Measurements from ENCODE around the gene FAH.

Gene FAH

DNA sequence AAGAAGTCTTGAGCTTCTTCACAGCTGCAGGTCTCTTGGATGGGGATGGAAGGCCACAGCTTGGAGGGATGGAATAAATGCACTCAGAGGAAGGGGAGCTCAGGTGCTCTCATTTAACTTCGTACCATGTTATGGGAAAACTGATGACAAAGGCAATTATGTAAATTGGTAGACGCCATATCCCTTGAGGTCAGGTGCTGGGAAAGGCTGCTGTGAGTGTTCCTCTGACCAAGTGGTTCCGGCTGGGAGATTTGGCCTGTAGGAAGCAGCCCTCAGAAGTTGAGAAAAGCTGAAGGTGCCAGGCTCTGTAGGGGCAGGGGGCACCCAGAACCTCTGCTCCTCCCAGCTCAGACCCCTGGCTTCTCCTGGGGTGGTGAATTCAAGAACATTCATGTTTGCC, 47.1 kb downstream of the FAH start:
- no peak overlapping the region for H3K4me2 ChIP-seq (ENCODE audit: low read depth, low read length, poor library complexity, severe bottlenecking)
- H4K20me1 ChIP-seq (ENCODE audit: insufficient read depth, low read length, poor library complexity, severe bottlenecking), result no peaks in the 10 kb centered on the region
- H3F3A ChIP-seq (ENCODE audit: low read depth), result no peaks in the 10 kb centered on the region
- no peaks in the 10 kb centered on the region for H3K36me3 ChIP-seq (ENCODE audit: insufficient read depth, low read length)
- TF ChIP-seq, protein P1, sequence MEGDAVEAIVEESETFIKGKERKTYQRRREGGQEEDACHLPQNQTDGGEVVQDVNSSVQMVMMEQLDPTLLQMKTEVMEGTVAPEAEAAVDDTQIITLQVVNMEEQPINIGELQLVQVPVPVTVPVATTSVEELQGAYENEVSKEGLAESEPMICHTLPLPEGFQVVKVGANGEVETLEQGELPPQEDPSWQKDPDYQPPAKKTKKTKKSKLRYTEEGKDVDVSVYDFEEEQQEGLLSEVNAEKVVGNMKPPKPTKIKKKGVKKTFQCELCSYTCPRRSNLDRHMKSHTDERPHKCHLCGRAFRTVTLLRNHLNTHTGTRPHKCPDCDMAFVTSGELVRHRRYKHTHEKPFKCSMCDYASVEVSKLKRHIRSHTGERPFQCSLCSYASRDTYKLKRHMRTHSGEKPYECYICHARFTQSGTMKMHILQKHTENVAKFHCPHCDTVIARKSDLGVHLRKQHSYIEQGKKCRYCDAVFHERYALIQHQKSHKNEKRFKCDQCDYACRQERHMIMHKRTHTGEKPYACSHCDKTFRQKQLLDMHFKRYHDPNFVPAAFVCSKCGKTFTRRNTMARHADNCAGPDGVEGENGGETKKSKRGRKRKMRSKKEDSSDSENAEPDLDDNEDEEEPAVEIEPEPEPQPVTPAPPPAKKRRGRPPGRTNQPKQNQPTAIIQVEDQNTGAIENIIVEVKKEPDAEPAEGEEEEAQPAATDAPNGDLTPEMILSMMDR (conservative IDR thresholded peaks at IDR 0.05; ENCODE audit: low read length), result no peak
- no peak for TF ChIP-seq EZH2phosphoT487 (IDR thresholded peaks at IDR 0.05; ENCODE audit: borderline replicate concordance)
- H3K9ac ChIP-seq (ENCODE audit: low read depth, low read length, poor library complexity, severe bottlenecking), result no peak overlapping the region
- H3K9me2 ChIP-seq (replicated peaks; ENCODE audit: low read depth, low read length), result no peaks in the 10 kb centered on the region
- no peaks in the 10 kb centered on the region for H3K27me3 ChIP-seq (ENCODE audit: insufficient read depth, low read length, poor library complexity, severe bottlenecking)
- H3K9me3 ChIP-seq (ENCODE audit: insufficient read depth, low read depth, low read length), result no peaks in the 10 kb centered on the region
- H3K79me2 ChIP-seq (ENCODE audit: insufficient read depth, low read length), result no peaks in the 10 kb centered on the region
- H3K4me1 ChIP-seq (ENCODE audit: insufficient read depth, low read length, poor library complexity, severe bottlenecking), result no peaks in the 10 kb centered on the region
- H2AFZ ChIP-seq (ENCODE audit: low read length), result no peak overlapping the region
- H3K4me3 ChIP-seq (ENCODE audit: low read length, poor library complexity, severe bottlenecking), result no peak overlapping the region

DNA sequence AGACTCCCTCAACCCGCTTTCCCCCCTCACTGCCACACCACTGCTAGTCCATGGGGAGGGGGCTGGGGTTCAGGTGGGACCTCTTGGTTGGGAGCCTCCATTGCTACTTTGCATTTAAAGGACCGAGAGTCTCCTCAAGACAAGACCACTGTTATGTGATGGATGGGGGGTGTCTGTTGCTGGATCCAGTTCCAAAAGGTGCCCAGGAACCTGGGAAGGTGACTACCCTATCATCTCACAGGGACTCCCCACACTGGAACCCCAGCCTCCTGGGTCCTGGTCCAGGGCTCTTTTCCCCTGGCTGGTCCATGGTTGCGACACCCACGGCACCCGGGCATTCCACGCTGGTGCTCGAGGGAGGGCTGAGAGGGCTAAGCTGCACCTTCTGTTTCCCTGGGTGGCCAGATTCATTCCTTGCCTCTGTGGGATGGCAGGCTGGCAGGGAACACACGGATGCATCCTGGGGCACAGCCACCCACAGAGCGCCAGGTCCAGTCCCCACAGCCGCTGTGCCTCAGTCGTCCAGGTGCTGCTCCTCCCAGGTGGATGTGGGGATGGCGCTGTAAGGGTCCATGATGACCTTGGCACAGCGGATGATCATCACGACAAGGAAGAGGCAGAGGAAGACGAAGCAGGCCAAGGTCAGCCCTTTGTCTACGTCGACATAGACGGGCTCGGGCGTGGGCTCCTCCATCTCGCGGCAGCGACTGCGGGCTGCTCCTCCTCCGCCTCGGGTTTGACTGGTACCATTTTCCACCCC, 48.6 kb downstream of the FAH start:
- Histone ChIP-seq H3K9me2 (replicated peaks; ENCODE audit: low read depth, low read length) (no peaks in the 10 kb centered on the region), H3K4me2 (ENCODE audit: low read depth, low read length, poor library complexity, severe bottlenecking) (no peak overlapping the region), H3K4me1 (ENCODE audit: insufficient read depth, low read length, poor library complexity, severe bottlenecking) (no peaks in the 10 kb centered on the region), H3K27me3 (ENCODE audit: insufficient read depth, low read length, poor library complexity, severe bottlenecking) (no peaks in the 10 kb centered on the region), H4K20me1 (ENCODE audit: insufficient read depth, low read length, poor library complexity, severe bottlenecking) (no peaks in the 10 kb centered on the region), H3K4me3 (ENCODE audit: low read length, poor library complexity, severe bottlenecking) (no peak overlapping the region), H2AFZ (ENCODE audit: low read length) (no peak overlapping the region), H3K9ac (ENCODE audit: low read depth, low read length, poor library complexity, severe bottlenecking) (no peak overlapping the region), H3K36me3 (ENCODE audit: insufficient read depth, low read length) (no peaks in the 10 kb centered on the region), H3K9me3 (ENCODE audit: insufficient read depth, low read depth, low read length) (no peaks in the 10 kb centered on the region), H3K79me2 (ENCODE audit: insufficient read depth, low read length) (no peaks in the 10 kb centered on the region), H3F3A (ENCODE audit: low read depth) (no peaks in the 10 kb centered on the region)
- TF ChIP-seq, protein P1 (conservative IDR thresholded peaks at IDR 0.05; ENCODE audit: low read length), result no peak
- TF ChIP-seq EZH2phosphoT487 (IDR thresholded peaks at IDR 0.05; ENCODE audit: borderline replicate concordance), result no peak

DNA sequence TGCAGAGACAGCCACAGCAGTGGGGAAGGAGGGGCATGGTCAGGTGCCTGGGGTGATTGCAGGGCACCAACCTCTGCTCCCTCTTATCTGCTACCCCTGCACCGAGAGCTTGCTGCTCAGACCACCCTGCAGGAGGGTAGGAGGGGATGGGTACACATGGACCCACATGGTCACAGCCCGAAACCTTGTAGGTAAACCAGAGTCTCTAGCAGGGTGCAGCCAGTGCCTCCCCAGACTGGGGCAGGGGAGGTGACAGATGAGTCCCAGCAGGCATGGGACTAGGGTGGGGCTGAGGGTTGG, 49.2 kb downstream of the FAH start:
- no peak overlapping the region for H3K4me2 ChIP-seq (ENCODE audit: low read depth, low read length, poor library complexity, severe bottlenecking)
- no peaks in the 10 kb centered on the region for H3K36me3 ChIP-seq (ENCODE audit: insufficient read depth, low read length)
- H3K9ac ChIP-seq (ENCODE audit: low read depth, low read length, poor library complexity, severe bottlenecking), result no peak overlapping the region
- TF ChIP-seq, protein P1 (conservative IDR thresholded peaks at IDR 0.05; ENCODE audit: low read length), result no peak
- no peak for TF ChIP-seq EZH2phosphoT487 (IDR thresholded peaks at IDR 0.05; ENCODE audit: borderline replicate concordance)
- no peaks in the 10 kb centered on the region for H3K4me1 ChIP-seq (ENCODE audit: insufficient read depth, low read length, poor library complexity, severe bottlenecking)
- no peaks in the 10 kb centered on the region for H3K79me2 ChIP-seq (ENCODE audit: insufficient read depth, low read length)
- H3K9me2 ChIP-seq (replicated peaks; ENCODE audit: low read depth, low read length), result no peaks in the 10 kb centered on the region
- no peak overlapping the region for H2AFZ ChIP-seq (ENCODE audit: low read length)
- no peaks in the 10 kb centered on the region for H3K27me3 ChIP-seq (ENCODE audit: insufficient read depth, low read length, poor library complexity, severe bottlenecking)
- H4K20me1 ChIP-seq (ENCODE audit: insufficient read depth, low read length, poor library complexity, severe bottlenecking), result no peaks in the 10 kb centered on the region
- no peaks in the 10 kb centered on the region for H3K9me3 ChIP-seq (ENCODE audit: insufficient read depth, low read depth, low read length)
- H3K4me3 ChIP-seq (ENCODE audit: low read length, poor library complexity, severe bottlenecking), result no peak overlapping the region
- H3F3A ChIP-seq (ENCODE audit: low read depth), result no peaks in the 10 kb centered on the region
